Measurements from ENCODE around the gene GPR17.

The GPR17 gene

DNA sequence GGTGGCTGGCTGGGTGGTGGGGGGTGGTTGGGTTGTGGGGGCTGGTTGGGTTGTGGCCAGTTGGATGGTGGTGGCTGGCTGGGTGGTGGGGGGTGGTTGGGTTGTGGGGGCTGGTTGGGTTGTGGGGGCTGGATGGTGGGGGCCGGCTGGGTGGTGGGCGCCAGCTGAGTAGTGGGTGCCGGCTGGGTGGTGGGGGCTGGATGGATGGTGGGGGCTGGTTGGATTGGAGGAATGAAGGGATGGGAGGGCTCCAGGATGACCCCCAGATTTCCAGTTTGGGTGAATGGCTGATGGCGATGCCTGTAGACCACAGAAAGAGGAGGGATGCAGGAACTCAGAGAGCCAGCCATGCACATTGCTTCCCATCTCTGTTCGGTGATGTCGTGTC lies 26.8 kb upstream of the GPR17 start:
- H3K27ac ChIP-seq (ENCODE audit: low read length): no peak overlapping the region
- H3K4me1 ChIP-seq (ENCODE audit: control insufficient read depth in 1 of 2, insufficient read depth in 2 of 2, low read length in 2 of 2): no peaks in the 10 kb centered on the region
- H3K27me3 ChIP-seq (ENCODE audit: low read depth, low read length): no peaks in the 10 kb centered on the region
- H3K36me3 ChIP-seq (ENCODE audit: control insufficient read depth in 1 of 2, insufficient read depth in 2 of 2, low read length in 2 of 2): no peaks in the 10 kb centered on the region
- H3K4me3 ChIP-seq (ENCODE audit: low read depth in 1 of 2, low read length in 2 of 2): no peak overlapping the region
- H3K9me3 ChIP-seq (ENCODE audit: control insufficient read depth in 1 of 2, low read length in 2 of 2): no peaks in the 10 kb centered on the region

- Histone ChIP-seq H3K4me1 (ENCODE audit: control insufficient read depth in 1 of 2, insufficient read depth in 2 of 2, low read length in 2 of 2) (no peaks in the 10 kb centered on the region), H3K4me3 (ENCODE audit: low read depth in 1 of 2, low read length in 2 of 2) (no peak overlapping the region), H3K9me3 (ENCODE audit: control insufficient read depth in 1 of 2, low read length in 2 of 2) (no peaks in the 10 kb centered on the region), H3K27me3 (ENCODE audit: low read depth, low read length) (no peaks in the 10 kb centered on the region), H3K27ac (ENCODE audit: low read length) (no peak overlapping the region), H3K36me3 (ENCODE audit: control insufficient read depth in 1 of 2, insufficient read depth in 2 of 2, low read length in 2 of 2) (no peaks in the 10 kb centered on the region)
These were observed 25.9 kb upstream of the GPR17 start for GRCh38 chr2:127619877-127620705.

GRCh38 chr2:127620866-127621265 lies 25.1 kb upstream of the GPR17 start:
- Histone ChIP-seq H3K4me1 (ENCODE audit: control insufficient read depth in 1 of 2, insufficient read depth in 2 of 2, low read length in 2 of 2) (no peaks in the 10 kb centered on the region), H3K4me3 (ENCODE audit: low read depth in 1 of 2, low read length in 2 of 2) (no peak overlapping the region), H3K9me3 (ENCODE audit: control insufficient read depth in 1 of 2, low read length in 2 of 2) (no peaks in the 10 kb centered on the region), H3K27me3 (ENCODE audit: low read depth, low read length) (no peaks in the 10 kb centered on the region), H3K27ac (ENCODE audit: low read length) (no peak overlapping the region), H3K36me3 (ENCODE audit: control insufficient read depth in 1 of 2, insufficient read depth in 2 of 2, low read length in 2 of 2) (no peaks in the 10 kb centered on the region)

DNA sequence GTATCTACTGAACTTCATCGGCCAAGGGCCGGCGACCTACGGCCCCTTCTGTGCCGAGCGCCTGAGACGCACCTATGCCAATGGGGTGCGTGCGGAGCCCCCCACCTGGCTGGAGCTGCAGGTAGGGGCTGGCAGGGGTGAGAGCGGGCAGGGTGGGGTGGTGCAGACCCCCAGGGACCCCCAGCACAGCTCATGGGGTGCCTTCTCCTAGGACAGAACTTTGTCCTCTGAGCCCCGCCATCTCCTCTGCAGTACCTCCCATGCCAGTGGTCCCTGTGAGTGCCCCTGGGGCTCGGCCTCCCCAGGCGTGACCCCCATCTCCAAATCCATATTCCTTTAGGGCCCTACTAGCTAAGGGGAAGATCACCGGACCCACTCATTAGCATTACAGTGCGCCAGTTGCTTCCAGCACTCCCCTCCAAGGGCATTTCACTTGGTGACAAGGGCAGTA lies 23.9 kb upstream of the GPR17 start:
- Histone ChIP-seq H3K27me3 (ENCODE audit: low read depth, low read length) (no peaks in the 10 kb centered on the region), H3K9me3 (ENCODE audit: control insufficient read depth in 1 of 2, low read length in 2 of 2) (no peaks in the 10 kb centered on the region), H3K4me3 (ENCODE audit: low read depth in 1 of 2, low read length in 2 of 2) (no peak overlapping the region), H3K36me3 (ENCODE audit: control insufficient read depth in 1 of 2, insufficient read depth in 2 of 2, low read length in 2 of 2) (no peaks in the 10 kb centered on the region), H3K4me1 (ENCODE audit: control insufficient read depth in 1 of 2, insufficient read depth in 2 of 2, low read length in 2 of 2) (no peaks in the 10 kb centered on the region), H3K27ac (ENCODE audit: low read length) (no peak overlapping the region)

DNA sequence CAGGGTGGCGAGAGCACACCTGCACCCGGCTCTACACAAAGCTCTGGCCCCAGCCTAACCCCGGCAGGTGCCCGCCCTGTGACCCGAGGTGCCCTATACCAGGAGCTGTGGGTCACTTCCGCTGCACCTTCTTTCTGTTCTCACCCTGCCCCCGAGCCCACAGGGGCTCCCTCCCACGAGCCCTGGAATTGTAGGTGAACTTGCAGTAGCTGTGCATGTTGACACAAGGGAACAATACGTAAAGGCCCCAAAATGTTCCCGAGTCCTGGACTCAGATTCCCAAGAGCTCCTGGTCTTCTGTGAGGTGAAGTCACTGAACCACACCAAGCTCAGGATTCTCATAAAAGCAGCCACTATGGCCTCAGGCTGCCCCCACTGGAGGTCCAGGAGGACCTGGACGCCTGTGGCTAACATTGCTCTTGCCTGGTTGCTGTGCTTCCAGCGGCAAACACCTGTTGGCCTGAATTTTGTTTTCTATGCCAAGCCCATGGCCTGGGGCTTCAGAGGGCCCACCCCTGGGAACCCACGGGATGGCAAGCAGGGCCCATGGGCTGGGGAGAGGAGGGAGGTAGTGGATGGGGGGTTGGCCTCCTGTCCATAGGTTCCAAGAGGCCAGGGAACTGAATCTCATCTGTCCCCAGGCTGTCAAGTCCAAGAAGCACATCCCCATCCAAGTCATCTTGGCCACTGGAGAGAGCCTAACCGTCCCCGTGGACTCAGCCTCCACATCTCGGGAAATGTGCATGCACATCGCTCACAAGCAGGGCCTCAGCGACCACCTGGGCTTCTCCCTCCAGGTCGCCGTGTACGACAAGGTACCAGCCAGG lies 23.2 kb upstream of the GPR17 start:
- Histone ChIP-seq H3K27ac (ENCODE audit: low read length) (no peak overlapping the region), H3K9me3 (ENCODE audit: control insufficient read depth in 1 of 2, low read length in 2 of 2) (no peaks in the 10 kb centered on the region), H3K4me3 (ENCODE audit: low read depth in 1 of 2, low read length in 2 of 2) (no peak overlapping the region), H3K36me3 (ENCODE audit: control insufficient read depth in 1 of 2, insufficient read depth in 2 of 2, low read length in 2 of 2) (no peaks in the 10 kb centered on the region), H3K27me3 (ENCODE audit: low read depth, low read length) (no peaks in the 10 kb centered on the region), H3K4me1 (ENCODE audit: control insufficient read depth in 1 of 2, insufficient read depth in 2 of 2, low read length in 2 of 2) (no peaks in the 10 kb centered on the region)

DNA sequence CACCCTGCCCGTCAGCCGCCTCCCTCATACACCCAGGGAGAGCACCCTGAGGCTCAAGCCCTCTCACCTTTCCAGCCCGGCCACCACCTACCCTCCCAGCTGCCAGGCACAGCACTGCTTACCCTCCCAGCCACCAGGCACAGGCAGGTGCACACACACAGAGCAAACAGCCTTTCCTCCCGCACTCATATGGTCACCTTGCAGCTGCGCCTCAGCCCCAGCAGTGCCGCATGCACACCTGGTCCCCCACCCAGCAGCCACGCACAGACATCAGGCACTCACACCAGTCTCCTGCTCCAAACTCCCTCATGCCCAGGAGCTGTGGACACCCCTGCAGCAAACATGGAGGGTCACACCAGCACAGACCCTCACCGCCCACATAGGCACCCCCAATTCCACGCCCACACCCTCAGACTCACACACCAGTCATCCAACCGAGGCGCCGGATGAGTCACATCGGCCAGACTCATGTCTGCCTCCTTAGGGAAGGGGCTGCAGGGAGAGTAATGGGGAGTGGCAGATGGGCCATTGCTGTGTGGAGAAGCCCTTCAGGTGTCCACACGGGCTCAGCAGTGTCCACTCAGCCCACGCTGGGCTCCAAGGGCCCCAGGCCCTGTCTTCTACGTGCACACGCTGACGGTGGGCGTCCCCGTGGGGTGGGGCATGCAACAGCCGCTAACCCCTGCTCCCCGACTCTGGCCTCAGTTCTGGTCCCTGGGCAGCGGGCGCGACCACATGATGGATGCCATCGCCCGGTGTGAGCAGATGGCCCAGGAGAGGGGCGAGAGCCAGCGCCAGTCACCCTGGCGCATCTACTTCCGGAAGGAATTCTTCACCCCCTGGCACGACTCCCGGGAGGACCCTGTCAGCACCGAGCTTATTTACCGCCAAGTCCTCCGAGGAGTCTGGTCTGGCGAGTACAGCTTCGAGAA lies 22.3 kb upstream of the GPR17 start:
- no peak overlapping the region for H3K4me3 ChIP-seq (ENCODE audit: low read depth in 1 of 2, low read length in 2 of 2)
- no peaks in the 10 kb centered on the region for H3K27me3 ChIP-seq (ENCODE audit: low read depth, low read length)
- no peaks in the 10 kb centered on the region for H3K4me1 ChIP-seq (ENCODE audit: control insufficient read depth in 1 of 2, insufficient read depth in 2 of 2, low read length in 2 of 2)
- no peak overlapping the region for H3K27ac ChIP-seq (ENCODE audit: low read length)
- H3K36me3 ChIP-seq (ENCODE audit: control insufficient read depth in 1 of 2, insufficient read depth in 2 of 2, low read length in 2 of 2): no peaks in the 10 kb centered on the region
- no peaks in the 10 kb centered on the region for H3K9me3 ChIP-seq (ENCODE audit: control insufficient read depth in 1 of 2, low read length in 2 of 2)

GRCh38 chr2:127624320-127624755 lies 21.6 kb upstream of the GPR17 start:
- Histone ChIP-seq H3K4me1 (ENCODE audit: control insufficient read depth in 1 of 2, insufficient read depth in 2 of 2, low read length in 2 of 2) (no peaks in the 10 kb centered on the region), H3K36me3 (ENCODE audit: control insufficient read depth in 1 of 2, insufficient read depth in 2 of 2, low read length in 2 of 2) (no peaks in the 10 kb centered on the region), H3K9me3 (ENCODE audit: control insufficient read depth in 1 of 2, low read length in 2 of 2) (no peaks in the 10 kb centered on the region)

DNA sequence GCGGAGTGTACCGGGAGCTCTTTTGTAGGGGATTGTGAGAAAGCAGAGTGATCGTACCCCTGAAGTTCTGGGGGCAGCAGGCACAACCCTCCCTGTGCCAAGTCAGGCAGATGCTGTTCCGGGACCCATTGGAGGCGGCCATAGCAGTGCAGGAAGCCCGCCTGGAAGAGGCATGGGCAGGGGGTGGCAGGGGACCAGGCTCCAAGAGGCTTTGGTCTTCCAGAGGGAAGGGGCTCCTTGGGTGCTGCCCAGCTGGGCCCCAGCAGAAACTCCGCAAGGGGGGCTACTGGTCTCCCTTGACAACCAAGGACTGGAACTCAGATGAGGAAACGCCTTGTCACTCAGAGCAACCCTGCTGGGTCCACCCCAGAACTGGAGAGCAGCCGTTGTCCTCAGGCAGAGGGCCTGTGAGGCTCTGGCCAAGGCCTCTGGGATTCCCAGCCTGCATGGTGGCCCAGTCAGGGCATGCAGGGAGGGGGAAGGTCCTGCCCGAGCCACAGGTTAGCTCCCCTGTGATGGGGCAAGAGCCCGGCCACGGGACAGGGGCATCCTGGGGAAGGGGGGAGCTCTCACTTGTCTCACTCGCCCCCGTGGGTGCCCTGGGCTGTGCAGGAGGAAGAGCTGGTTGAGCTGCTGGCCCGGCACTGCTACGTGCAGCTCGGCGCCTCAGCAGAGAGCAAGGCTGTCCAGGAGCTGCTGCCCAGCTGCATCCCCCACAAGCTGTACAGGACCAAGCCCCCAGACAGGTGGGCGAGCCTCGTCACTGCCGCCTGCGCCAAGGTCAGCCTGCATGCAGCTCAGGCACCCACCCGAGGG lies 21.0 kb upstream of the GPR17 start:
- Histone ChIP-seq H3K27me3 (ENCODE audit: low read depth, low read length) (no peaks in the 10 kb centered on the region), H3K4me1 (ENCODE audit: control insufficient read depth in 1 of 2, insufficient read depth in 2 of 2, low read length in 2 of 2) (no peaks in the 10 kb centered on the region), H3K27ac (ENCODE audit: low read length) (no peak overlapping the region), H3K36me3 (ENCODE audit: control insufficient read depth in 1 of 2, insufficient read depth in 2 of 2, low read length in 2 of 2) (no peaks in the 10 kb centered on the region), H3K9me3 (ENCODE audit: control insufficient read depth in 1 of 2, low read length in 2 of 2) (no peaks in the 10 kb centered on the region), H3K4me3 (ENCODE audit: low read depth in 1 of 2, low read length in 2 of 2) (no peak overlapping the region)

More at GRCh38 chr2:127624320-127624755, 21.6 kb upstream of the GPR17 start:
- Histone ChIP-seq H3K27ac (ENCODE audit: low read length) (no peak overlapping the region), H3K27me3 (ENCODE audit: low read depth, low read length) (no peaks in the 10 kb centered on the region), H3K4me3 (ENCODE audit: low read depth in 1 of 2, low read length in 2 of 2) (no peak overlapping the region)

DNA sequence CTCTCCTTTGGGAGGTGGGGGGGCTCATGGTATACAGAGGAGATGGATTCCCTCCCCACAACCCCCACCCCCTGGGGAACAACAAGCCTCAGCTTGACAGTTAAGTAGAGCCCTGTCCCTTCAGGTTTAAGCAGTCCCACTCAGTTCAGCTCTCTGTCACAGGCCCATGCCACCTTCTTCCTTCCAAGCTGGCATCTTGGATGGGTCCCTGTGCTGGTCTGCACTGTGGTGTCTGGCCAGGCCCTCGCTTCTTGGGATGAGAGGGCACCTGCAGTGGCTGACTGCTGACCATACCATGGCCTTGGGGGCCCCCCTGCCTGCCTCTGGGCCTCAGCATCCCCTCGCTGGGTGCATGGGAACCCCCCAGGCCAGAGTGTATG lies 20.4 kb upstream of the GPR17 start:
- Histone ChIP-seq H3K27ac (ENCODE audit: low read length) (no peak overlapping the region), H3K4me3 (ENCODE audit: low read depth in 1 of 2, low read length in 2 of 2) (no peak overlapping the region), H3K9me3 (ENCODE audit: control insufficient read depth in 1 of 2, low read length in 2 of 2) (no peaks in the 10 kb centered on the region), H3K4me1 (ENCODE audit: control insufficient read depth in 1 of 2, insufficient read depth in 2 of 2, low read length in 2 of 2) (no peaks in the 10 kb centered on the region), H3K27me3 (ENCODE audit: low read depth, low read length) (no peaks in the 10 kb centered on the region), H3K36me3 (ENCODE audit: control insufficient read depth in 1 of 2, insufficient read depth in 2 of 2, low read length in 2 of 2) (no peaks in the 10 kb centered on the region)

- Histone ChIP-seq H3K27me3 (ENCODE audit: low read depth, low read length) (no peaks in the 10 kb centered on the region), H3K36me3 (ENCODE audit: control insufficient read depth in 1 of 2, insufficient read depth in 2 of 2, low read length in 2 of 2) (no peaks in the 10 kb centered on the region), H3K27ac (ENCODE audit: low read length) (no peak overlapping the region), H3K4me3 (ENCODE audit: low read depth in 1 of 2, low read length in 2 of 2) (no peak overlapping the region), H3K4me1 (ENCODE audit: control insufficient read depth in 1 of 2, insufficient read depth in 2 of 2, low read length in 2 of 2) (no peaks in the 10 kb centered on the region), H3K9me3 (ENCODE audit: control insufficient read depth in 1 of 2, low read length in 2 of 2) (no peaks in the 10 kb centered on the region)
These were observed 19.8 kb upstream of the GPR17 start for GRCh38 chr2:127626175-127626574.
